Liver (tissue), 2 donors: Measurements from ENCODE around the gene MGAT5.

Source experiments
- FOXA1 ChIP-seq: IDR thresholded peaks from 2 replicates; pipeline ENCODE4 v1.6.1; 2016; ENCODE audit warnings: antibody characterized with exemption
- TF ChIP-seq, protein P1 (sequence below): fragments of 150-350 bp; IDR thresholded peaks from 2 replicates; pipeline ENCODE4 v1.5.1; 2017; ENCODE audit warnings: improper control_type of control experiment, low read depth, low read length; ENCODE audit not compliant: missing input control
- donor health status: healthy.

GRCh38 chr2:134458950-134459349 is 205.1 kb downstream of the MGAT5 start:
- TF ChIP-seq, protein P1, sequence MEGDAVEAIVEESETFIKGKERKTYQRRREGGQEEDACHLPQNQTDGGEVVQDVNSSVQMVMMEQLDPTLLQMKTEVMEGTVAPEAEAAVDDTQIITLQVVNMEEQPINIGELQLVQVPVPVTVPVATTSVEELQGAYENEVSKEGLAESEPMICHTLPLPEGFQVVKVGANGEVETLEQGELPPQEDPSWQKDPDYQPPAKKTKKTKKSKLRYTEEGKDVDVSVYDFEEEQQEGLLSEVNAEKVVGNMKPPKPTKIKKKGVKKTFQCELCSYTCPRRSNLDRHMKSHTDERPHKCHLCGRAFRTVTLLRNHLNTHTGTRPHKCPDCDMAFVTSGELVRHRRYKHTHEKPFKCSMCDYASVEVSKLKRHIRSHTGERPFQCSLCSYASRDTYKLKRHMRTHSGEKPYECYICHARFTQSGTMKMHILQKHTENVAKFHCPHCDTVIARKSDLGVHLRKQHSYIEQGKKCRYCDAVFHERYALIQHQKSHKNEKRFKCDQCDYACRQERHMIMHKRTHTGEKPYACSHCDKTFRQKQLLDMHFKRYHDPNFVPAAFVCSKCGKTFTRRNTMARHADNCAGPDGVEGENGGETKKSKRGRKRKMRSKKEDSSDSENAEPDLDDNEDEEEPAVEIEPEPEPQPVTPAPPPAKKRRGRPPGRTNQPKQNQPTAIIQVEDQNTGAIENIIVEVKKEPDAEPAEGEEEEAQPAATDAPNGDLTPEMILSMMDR = no peak
- TF ChIP-seq FOXA1 = no peak
